Thyroid gland (tissue), 4 donors: ENCODE data around the gene SEMA5B. TPM values are rescaled to one million over a fixed set of nuclear protein-coding genes. Genes with fewer than 3 reads are reported as not detected.
A peak's percentile ranks its signal among the peaks of the same experiment; 100 is the strongest.

Experiments
- DNase-seq, 2 donors: peaks; one replicate each; pipeline ENCODE4 v3.0.0-alpha.2; 2019
- H3K27ac ChIP-seq, 3 donors: fragments of 200-600 bp; sonication (generic); 1 replicate in 2 of 3; 2 replicates in 1 of 3; pipeline ENCODE4 v1.5.1; 2016 to 2019; ENCODE audit warnings: mild to moderate bottlenecking in 1 of 3, moderate library complexity in 1 of 3
- H3K27me3 ChIP-seq: fragments of 200-600 bp; sonication (generic); one replicate; pipeline ENCODE4 v1.5.1; 2019
- H3K36me3 ChIP-seq, 2 donors: fragments of 200-600 bp; sonication (generic); one replicate each; pipeline ENCODE4 v1.5.1; 2016 to 2019
- H3K4me1 ChIP-seq, 2 donors: fragments of 200-600 bp; sonication (generic); one replicate each; pipeline ENCODE4 v1.5.1; 2017 to 2019
- H3K4me3 ChIP-seq, 3 donors: fragments of 200-600 bp; sonication (generic); replicated peaks in 1 of 3; 1 replicate in 2 of 3; 2 replicates in 1 of 3; pipeline ENCODE4 v1.5.1; 2016; ENCODE audit warnings: mild to moderate bottlenecking in 1 of 3
- H3K9me3 ChIP-seq: fragments of 200-600 bp; sonication (generic); one replicate; pipeline ENCODE4 v1.5.1; 2017
- CTCF ChIP-seq, 6 experiments: fragments of 200-600 bp in 3 of 6; fragments of 450-650 bp in 3 of 6; sonication (generic) in 3 of 6; IDR thresholded peaks; one replicate each; pipeline ENCODE4 v1.5.1; 2016 to 2019; ENCODE audit warnings: antibody characterized with exemption in 6 of 6, mild to moderate bottlenecking in 2 of 6, inconsistent platforms in 1 of 6, moderate library complexity in 1 of 6
- POLR2A ChIP-seq, 2 donors: fragments of 450-650 bp; IDR thresholded peaks; one replicate each; pipeline ENCODE4 v1.6.1; 2017; ENCODE audit warnings: antibody characterized with exemption in 2 of 2, mild to moderate bottlenecking in 2 of 2, moderate library complexity in 1 of 2
- WGBS, 2 donors: methylation state at CpG; one replicate each; pipeline ENCODE4 v1.1.5; 2017; 5-methylcytosine and 5-hydroxymethylcytosine counted together
- intact Hi-C: fragments of 100-400 bp; cut with DNase I; formaldehyde crosslinking; loops from one replicate; pipeline ENCODE4 v1.15.1; 2023
- total RNA-seq, 4 donors: library from RNA; depleted of rRNA; stranded (reverse); fragments of >200 nt; gene quantifications; one replicate each; pipeline ENCODE4 v1.2.3, GENCODE V29; 2016

The SEMA5B gene
- total RNA-seq, 4 donors from 2014 or later = 0.56 to 5.3 (median 0.63) TPM

DNA sequence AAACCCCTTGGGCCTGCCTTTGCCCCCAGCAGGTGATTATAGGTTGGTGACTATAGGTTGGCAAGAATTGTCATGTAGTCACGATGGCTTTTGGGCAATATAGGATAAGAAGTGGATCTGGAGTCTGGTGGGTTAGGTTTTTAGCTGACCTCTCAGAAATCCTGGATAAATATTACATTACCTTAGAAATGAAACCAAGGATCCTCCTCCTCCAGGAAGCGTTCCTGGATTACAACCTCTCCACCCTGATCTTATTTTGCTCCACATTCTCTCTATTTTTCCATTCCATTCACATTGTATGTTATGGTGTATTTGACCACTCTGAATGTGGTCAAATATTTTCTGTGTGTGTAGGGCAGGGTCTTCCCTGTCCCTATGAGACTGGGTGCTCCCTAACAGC lies 82.3 kb downstream of the SEMA5B start:
- no peaks in the 10 kb centered on the region for H3K9me3 ChIP-seq
- no peaks in the 10 kb centered on the region for H3K36me3 ChIP-seq
- H3K4me1 ChIP-seq = no peaks in the 10 kb centered on the region
- WGBS, 2 donors = 87 to 89% methylated on average over 2 of the region's 2 CpGs
- H3K27ac ChIP-seq = no peak overlapping the region
- intact Hi-C loops = no loop called here
- no peak overlapping the region for H3K4me3 ChIP-seq
- TF ChIP-seq POLR2A (IDR thresholded peaks at IDR 0.05) = no peak
- no peak for TF ChIP-seq CTCF (IDR thresholded peaks at IDR 0.05)
- no peaks in the 10 kb centered on the region for H3K27me3 ChIP-seq
- no peak for DNase-seq

DNA sequence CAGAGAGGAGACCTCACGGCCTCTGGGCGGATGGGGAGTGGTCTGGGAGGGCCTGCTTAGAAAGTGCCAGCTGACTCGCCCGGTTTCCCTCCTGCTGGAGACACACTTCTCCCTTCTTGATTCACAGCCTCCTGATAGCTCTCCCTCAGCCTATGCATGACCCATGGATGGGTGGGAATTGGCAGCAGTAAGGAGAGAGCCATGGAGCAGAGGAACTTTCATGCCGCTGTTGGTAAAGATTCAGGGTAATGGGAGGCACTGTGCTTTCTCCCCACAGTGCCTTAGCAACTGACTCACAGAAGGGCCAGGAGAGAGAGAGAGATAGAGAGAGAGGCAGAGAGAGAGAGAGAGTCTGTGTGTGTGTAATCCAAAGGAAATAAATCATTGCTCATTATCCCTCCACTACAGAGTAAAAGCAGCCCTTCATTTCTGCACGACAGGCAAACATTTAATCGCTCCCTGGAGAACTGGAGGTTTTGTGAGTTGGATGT lies 82.8 kb downstream of the SEMA5B start:
- 76 to 83% methylated on average over 3 to 7 of the region's 7 CpGs for WGBS, 2 donors
- no peak for DNase-seq
- H3K4me1 ChIP-seq = no peaks in the 10 kb centered on the region
- TF ChIP-seq POLR2A (IDR thresholded peaks at IDR 0.05) (no peak), CTCF (IDR thresholded peaks at IDR 0.05) (no peak)
- no peaks in the 10 kb centered on the region for H3K27me3 ChIP-seq
- no peaks in the 10 kb centered on the region for H3K9me3 ChIP-seq
- no peak overlapping the region for H3K4me3 ChIP-seq
- intact Hi-C loops = loop anchor here (5.0 kb wide), 2 partner anchors 83 to 318 kb away; partner anchors contain the start of gene SEMA5B
- no peaks in the 10 kb centered on the region for H3K36me3 ChIP-seq
- H3K27ac ChIP-seq = no peak overlapping the region

DNA sequence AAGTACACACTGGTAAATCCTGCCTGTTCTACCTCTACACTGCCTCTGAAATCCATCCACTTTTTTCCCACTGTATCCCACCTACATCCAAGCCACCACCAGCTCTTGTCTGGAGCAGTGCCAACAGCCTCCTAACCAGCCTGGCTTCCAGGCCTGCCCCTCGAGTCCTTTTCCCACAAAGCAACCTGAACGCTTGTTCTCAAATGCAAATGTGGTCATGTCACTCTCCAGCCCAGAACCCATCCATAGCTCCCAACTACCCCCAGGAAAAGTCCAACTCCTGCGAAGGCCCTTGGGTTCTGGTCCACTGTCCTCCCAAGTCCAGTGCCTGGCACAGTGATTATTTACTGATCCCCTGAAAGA lies 83.8 kb downstream of the SEMA5B start:
- Histone ChIP-seq H3K4me1 (no peaks in the 10 kb centered on the region), H3K9me3 (no peaks in the 10 kb centered on the region), H3K27ac (no peak overlapping the region), H3K36me3 (no peaks in the 10 kb centered on the region), H3K27me3 (no peaks in the 10 kb centered on the region), H3K4me3 (no peak overlapping the region)
- 80 to 95% methylated on average over 3 of the region's 3 CpGs for WGBS, 2 donors
- DNase-seq = no peak
- no peak for TF ChIP-seq POLR2A (IDR thresholded peaks at IDR 0.05)
- TF ChIP-seq CTCF (IDR thresholded peaks at IDR 0.05) = no peak
- intact Hi-C loops = loop anchor here (5.0 kb wide), 2 partner anchors 83 to 318 kb away; partner anchors contain the start of gene SEMA5B

GRCh38 chr3:122942937-122943827 lies 84.4 kb downstream of the SEMA5B start:
- no peaks in the 10 kb centered on the region for H3K36me3 ChIP-seq
- WGBS, 2 donors = 59 to 61% methylated on average over 7 to 17 of the region's 23 CpGs
- H3K4me1 ChIP-seq = no peaks in the 10 kb centered on the region
- peak; percentile 88 for DNase-seq
- H3K27ac ChIP-seq = no peak overlapping the region
- no peak overlapping the region for H3K4me3 ChIP-seq
- intact Hi-C loops = loop anchor here (5.0 kb wide), 2 partner anchors 84 to 319 kb away; partner anchors contain the start of gene SEMA5B
- no peak for TF ChIP-seq POLR2A (IDR thresholded peaks at IDR 0.05)
- TF ChIP-seq CTCF (IDR thresholded peaks at IDR 0.05) = peak; percentile 76 to 97 (median 96)
- H3K27me3 ChIP-seq = no peaks in the 10 kb centered on the region
- no peaks in the 10 kb centered on the region for H3K9me3 ChIP-seq

DNA sequence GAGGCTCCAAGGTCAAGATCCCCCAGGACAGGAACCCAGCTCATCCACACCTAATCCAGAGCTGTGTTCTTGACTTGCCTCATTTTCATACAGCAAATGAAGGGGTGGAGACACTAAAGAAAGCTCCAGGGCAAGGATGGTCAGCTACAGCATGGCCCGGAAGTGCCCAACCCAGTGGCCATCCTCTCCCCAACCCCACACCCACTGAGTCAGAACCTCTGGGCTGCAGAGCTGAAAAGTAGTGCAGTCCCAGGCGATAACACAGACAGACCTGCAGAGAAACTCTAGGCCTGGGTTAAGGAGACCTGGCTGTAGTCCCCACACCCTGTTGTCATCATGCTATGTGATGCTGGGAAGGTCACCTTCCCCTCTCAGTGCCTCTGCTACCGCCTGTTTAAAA lies 85.3 kb downstream of the SEMA5B start:
- H3K9me3 ChIP-seq = no peaks in the 10 kb centered on the region
- H3K36me3 ChIP-seq = no peaks in the 10 kb centered on the region
- WGBS, 2 donors = 90 to 92% methylated on average over 2 to 3 of the region's 3 CpGs
- no peaks in the 10 kb centered on the region for H3K4me1 ChIP-seq
- no peak overlapping the region for H3K27ac ChIP-seq
- TF ChIP-seq CTCF (IDR thresholded peaks at IDR 0.05) = no peak
- TF ChIP-seq POLR2A (IDR thresholded peaks at IDR 0.05) = no peak
- no peaks in the 10 kb centered on the region for H3K27me3 ChIP-seq
- intact Hi-C loops = loop anchor here (5.0 kb wide), 2 partner anchors 85 to 320 kb away; partner anchors contain the start of gene SEMA5B
- no peak overlapping the region for H3K4me3 ChIP-seq
- no peak for DNase-seq
